IPS DF 6.9 (cell line): ENCODE data around the gene ZNF75A.

ENCODE experiments used
- DNase-seq: peaks from one replicate; pipeline ENCODE4 v3.0.0-alpha.2; 2013; ENCODE audit warnings: low read depth, low spot score
- H3K27ac ChIP-seq: one replicate; pipeline ENCODE4 v1.5.1; 2013; ENCODE audit warnings: low read length, control low read depth
- H3K27me3 ChIP-seq: 2 replicates; pipeline ENCODE4 v1.6.1; 2013; ENCODE audit warnings: mild to moderate bottlenecking, low read length; ENCODE audit not compliant: control insufficient read depth, insufficient read depth
- H3K36me3 ChIP-seq: 2 replicates; pipeline ENCODE4 v1.6.1; 2013; ENCODE audit warnings: low read length; ENCODE audit not compliant: control insufficient read depth, insufficient read depth
- H3K4me1 ChIP-seq: 2 replicates; pipeline ENCODE4 v1.6.1; 2013; ENCODE audit warnings: low read length; ENCODE audit not compliant: control insufficient read depth, insufficient read depth
- H3K4me3 ChIP-seq: 2 replicates; pipeline ENCODE4 v1.5.1; 2013; ENCODE audit warnings: mild to moderate bottlenecking, low read length
- H3K9me3 ChIP-seq: 2 replicates; pipeline ENCODE4 v1.6.1; 2013; ENCODE audit warnings: low read length, inconsistent platforms; ENCODE audit not compliant: control insufficient read depth, insufficient read depth
- WGBS: extraction: QIAGEN DNeasy Blood & Tissue Kit; methylation state at CpG from one replicate; pipeline ENCODE4 v1.1.7; 2013; ENCODE audit warnings: mixed read lengths, missing lambda C conversion rate; ENCODE audit not compliant: insufficient read length, insufficient coverage; 5-methylcytosine and 5-hydroxymethylcytosine counted together

The ZNF75A gene

GRCh38 chr16:3328104-3328503, 22.8 kb downstream of the ZNF75A start:
- WGBS, result no CpG with 5 or more reads among the region's 3 CpGs
- Histone ChIP-seq H3K4me3 (no peak overlapping the region), H3K4me1 (no peaks in the 10 kb centered on the region; the same call in 1 of the 2 replicates), H3K9me3 (no peaks in the 10 kb centered on the region; the same call in 1 of the 2 replicates), H3K27me3 (no peaks in the 10 kb centered on the region), H3K36me3 (no peaks in the 10 kb centered on the region), H3K27ac (no peak overlapping the region)
- DNase-seq, result no peak

- no peak for DNase-seq
- no CpG with 5 or more reads among the region's 2 CpGs for WGBS
- Histone ChIP-seq H3K4me3 (no peak overlapping the region), H3K27me3 (no peaks in the 10 kb centered on the region), H3K9me3 (no peaks in the 10 kb centered on the region), H3K36me3 (no peaks in the 10 kb centered on the region), H3K4me1 (no peaks in the 10 kb centered on the region; the same call in 1 of the 2 replicates), H3K27ac (no peak overlapping the region)
Observed at GRCh38 chr16:3328643-3329042, 23.3 kb downstream of the ZNF75A start.

GRCh38 chr16:3346041-3346440, 40.7 kb downstream of the ZNF75A start:
- no peaks in the 10 kb centered on the region for H3K36me3 ChIP-seq
- no peaks in the 10 kb centered on the region for H3K4me1 ChIP-seq
- no peak overlapping the region for H3K4me3 ChIP-seq
- no peak overlapping the region for H3K27ac ChIP-seq
- H3K9me3 ChIP-seq, result no peaks in the 10 kb centered on the region
- no peaks in the 10 kb centered on the region for H3K27me3 ChIP-seq
- no CpG with 5 or more reads among the region's 2 CpGs for WGBS
- no peak for DNase-seq

GRCh38 chr16:3347586-3347985, 42.3 kb downstream of the ZNF75A start:
- no peaks in the 10 kb centered on the region for H3K27me3 ChIP-seq
- H3K4me3 ChIP-seq, result no peak overlapping the region
- DNase-seq, result no peak
- H3K36me3 ChIP-seq, result no peaks in the 10 kb centered on the region
- no peaks in the 10 kb centered on the region for H3K9me3 ChIP-seq
- H3K27ac ChIP-seq, result no peak overlapping the region
- no CpG with 5 or more reads among the region's 10 CpGs for WGBS
- no peaks in the 10 kb centered on the region for H3K4me1 ChIP-seq

- H3K9me3 ChIP-seq, result no peaks in the 10 kb centered on the region
- no peak for DNase-seq
- H3K27ac ChIP-seq, result no peak overlapping the region
- no peaks in the 10 kb centered on the region for H3K4me1 ChIP-seq
- no CpG with 5 or more reads among the region's 4 CpGs for WGBS
- no peaks in the 10 kb centered on the region for H3K36me3 ChIP-seq
- H3K4me3 ChIP-seq, result no peak overlapping the region
- no peaks in the 10 kb centered on the region for H3K27me3 ChIP-seq
Observed at GRCh38 chr16:3348547-3349167, 43.4 kb downstream of the ZNF75A start.

GRCh38 chr16:3349175-3349574, 43.9 kb downstream of the ZNF75A start:
- WGBS, result no CpG with 5 or more reads among the region's 13 CpGs
- DNase-seq, result no peak
- Histone ChIP-seq H3K4me1 (no peaks in the 10 kb centered on the region), H3K9me3 (no peaks in the 10 kb centered on the region), H3K4me3 (no peak overlapping the region), H3K36me3 (no peaks in the 10 kb centered on the region), H3K27ac (no peak overlapping the region), H3K27me3 (no peaks in the 10 kb centered on the region)

- no CpG with 5 or more reads among the region's 3 CpGs for WGBS
- no peak within 1 kb of the TSS for H3K27ac ChIP-seq
- no peak within 1 kb of the TSS for H3K4me3 ChIP-seq
- H3K27me3 ChIP-seq, result no peaks in the 10 kb centered on the region
- no peaks in the 10 kb centered on the region for H3K4me1 ChIP-seq
- H3K9me3 ChIP-seq, result no peaks in the 10 kb centered on the region; the same call in 1 of the 2 replicates
- DNase-seq, result no peak
- no peaks in the 10 kb centered on the region for H3K36me3 ChIP-seq
Observed at GRCh38 chr16:3355589-3355988, 50.3 kb downstream of the ZNF75A start, which contains the start of gene OR2C1. Gene OR2C1 (plus strand): TSS chr16:3355889. CDS start chr16:3355941, 52 bp downstream.

- WGBS, result no CpG with 5 or more reads among the region's 10 CpGs
- no peak overlapping the region for H3K27ac ChIP-seq
- no peaks in the 10 kb centered on the region for H3K36me3 ChIP-seq
- H3K27me3 ChIP-seq, result no peaks in the 10 kb centered on the region
- H3K4me3 ChIP-seq, result no peak overlapping the region
- DNase-seq, result no peak
- H3K4me1 ChIP-seq, result no peaks in the 10 kb centered on the region
- H3K9me3 ChIP-seq, result no peaks in the 10 kb centered on the region; the same call in 1 of the 2 replicates
Observed at GRCh38 chr16:3356118-3356517, 50.8 kb downstream of the ZNF75A start.

- H3K27me3 ChIP-seq, result no peaks in the 10 kb centered on the region
- no peaks in the 10 kb centered on the region for H3K4me1 ChIP-seq
- no CpG with 5 or more reads among the region's 1 CpG for WGBS
- no peaks in the 10 kb centered on the region; the same call in 1 of the 2 replicates for H3K9me3 ChIP-seq
- no peak overlapping the region for H3K4me3 ChIP-seq
- H3K27ac ChIP-seq, result no peak overlapping the region
- DNase-seq, result no peak
- no peaks in the 10 kb centered on the region for H3K36me3 ChIP-seq
Observed at GRCh38 chr16:3358871-3359270, 53.6 kb downstream of the ZNF75A start.

GRCh38 chr16:3362931-3363330, 57.6 kb downstream of the ZNF75A start:
- H3K9me3 ChIP-seq, result no peaks in the 10 kb centered on the region; the same call in 1 of the 2 replicates
- no peaks in the 10 kb centered on the region; the same call in 1 of the 2 replicates for H3K4me1 ChIP-seq
- no peak overlapping the region for H3K27ac ChIP-seq
- no peaks in the 10 kb centered on the region for H3K27me3 ChIP-seq
- H3K36me3 ChIP-seq, result no peaks in the 10 kb centered on the region
- H3K4me3 ChIP-seq, result no peak overlapping the region
- DNase-seq, result no peak

- Histone ChIP-seq H3K36me3 (no peaks in the 10 kb centered on the region), H3K4me3 (no peak overlapping the region), H3K27me3 (no peaks in the 10 kb centered on the region), H3K4me1 (no peaks in the 10 kb centered on the region; the same call in 1 of the 2 replicates), H3K27ac (no peak overlapping the region), H3K9me3 (no peaks in the 10 kb centered on the region; the same call in 1 of the 2 replicates)
- WGBS, result no CpG with 5 or more reads among the region's 7 CpGs
- no peak for DNase-seq
Observed at GRCh38 chr16:3363793-3364192, 58.5 kb downstream of the ZNF75A start.
